ENCODE results near the gene ATP9A.

- TF ChIP-seq POLR2AphosphoS5 (IDR thresholded peaks at IDR 0.05; ENCODE audit: low read depth, low read length) (no peak), SIN3A (IDR thresholded peaks at IDR 0.05; ENCODE audit: borderline replicate concordance, insufficient read depth, low read length) (no peak)
Observed at GRCh38 chr20:51811042-51811355, 42.8 kb upstream of the ATP9A start.

Data from PFSK-1 (cell line).